PC-3 (cell line): ENCODE results near the gene MIA. TPM values are rescaled to one million over a fixed set of nuclear protein-coding genes. Genes with fewer than 3 reads are reported as not detected.

Experiments used
- ATAC-seq: fragments of 200-7000 bp; cut with Tn5 transposase; 2 replicates; pipeline ENCODE4 v1.9.1; 2020; ENCODE audit warnings: mild to moderate bottlenecking, moderate library complexity
- BruUV-seq: library from RNA; stranded (reverse); fragments of 400-500 nt; replicated peaks from 2 replicates; lab custom pipeline; 2021; lab: Mats Ljungman, UMichigan
- CTCF ChIA-PET: fragments of 300-600 bp; sonication (Branson Sonifier 250); formaldehyde crosslinking; loops from one replicate; lab custom pipeline; 2022; ENCODE audit warnings: antibody characterized with exemption; lab: Charles Lee
- POLR2A ChIA-PET: fragments of 300-600 bp; sonication (Branson Sonifier 250); formaldehyde crosslinking; loops from one replicate; lab custom pipeline; 2022; ENCODE audit warnings: antibody characterized with exemption; ENCODE audit not compliant: unreplicated experiment; lab: Charles Lee
- DNase-seq: peaks from one replicate; pipeline ENCODE4 v3.0.0-alpha.2; 2015
- H2AFZ ChIP-seq: fragments of 300-600 bp; sonication (generic); 2 replicates; pipeline ENCODE4 v1.6.0; 2016; ENCODE audit warnings: antibody characterized with exemption, low read length
- H3F3A ChIP-seq: fragments of 300-600 bp; sonication (generic); one replicate; pipeline ENCODE4 v1.6.0; 2017; ENCODE audit warnings: antibody characterized with exemption, low read length, control low read depth, mild to moderate bottlenecking; ENCODE audit not compliant: unreplicated experiment
- H3K27ac ChIP-seq: fragments of 300-600 bp; sonication (generic); 2 replicates; pipeline ENCODE4 v1.5.1; 2016; ENCODE audit warnings: mild to moderate bottlenecking, low read length
- H3K27me3 ChIP-seq: fragments of 300-600 bp; sonication (generic); 2 replicates; pipeline ENCODE4 v1.6.1; 2016; ENCODE audit warnings: low read length, mixed read lengths
- H3K36me3 ChIP-seq: fragments of 300-600 bp; sonication (generic); 2 replicates; pipeline ENCODE4 v1.6.1; 2016; ENCODE audit warnings: low read depth, mixed run types, low read length, mixed read lengths
- H3K4me1 ChIP-seq: fragments of 300-600 bp; sonication (generic); 2 replicates; pipeline ENCODE4 v1.5.1; 2016; ENCODE audit warnings: low read length; ENCODE audit not compliant: insufficient read depth
- H3K4me2 ChIP-seq: fragments of 300-600 bp; sonication (generic); 2 replicates; pipeline ENCODE4 v1.6.0; 2016; ENCODE audit warnings: low read length
- H3K4me3 ChIP-seq: fragments of 300-600 bp; sonication (generic); 2 replicates; pipeline ENCODE4 v1.5.1; 2016; ENCODE audit warnings: mild to moderate bottlenecking, low read length, mixed read lengths
- H3K79me2 ChIP-seq: fragments of 300-600 bp; sonication (generic); 2 replicates; pipeline ENCODE4 v1.6.1; 2017; ENCODE audit warnings: low read length, mixed read lengths
- H3K9ac ChIP-seq: fragments of 300-600 bp; sonication (generic); 2 replicates; pipeline ENCODE4 v1.6.0; 2016; ENCODE audit warnings: mild to moderate bottlenecking, low read length
- H3K9me2 ChIP-seq: fragments of 300-600 bp; sonication (generic); replicated peaks from 2 replicates; pipeline ENCODE4 v1.6.1; 2016; ENCODE audit warnings: mixed run types, low read length, mixed read lengths
- H3K9me3 ChIP-seq: fragments of 300-600 bp; sonication (generic); 2 replicates; pipeline ENCODE4 v1.6.1; 2016; ENCODE audit warnings: low read length, mixed read lengths
- H4K20me1 ChIP-seq: fragments of 300-600 bp; sonication (generic); 2 replicates; pipeline ENCODE4 v1.6.1; 2016; ENCODE audit warnings: low read length, mixed read lengths
- CTCF ChIP-seq: fragments of 300-600 bp; sonication (generic); conservative IDR thresholded peaks from 2 replicates; pipeline ENCODE4 v1.5.1; 2017; ENCODE audit warnings: antibody characterized with exemption, low read depth, mild to moderate bottlenecking, low read length
- EZH2 ChIP-seq: fragments of 300-600 bp; sonication (generic); IDR thresholded peaks from one replicate; pipeline ENCODE4 v1.6.1; 2017; ENCODE audit warnings: antibody characterized with exemption, mild to moderate bottlenecking, low read length; ENCODE audit not compliant: unreplicated experiment
- EZH2phosphoT487 ChIP-seq: fragments of 300-600 bp; sonication (generic); IDR thresholded peaks from 2 replicates; pipeline ENCODE4 v1.6.1; 2018; ENCODE audit warnings: mild to moderate bottlenecking, antibody characterized with exemption, low read length, borderline replicate concordance
- intact Hi-C: fragments of 100-400 bp; cut with micrococcal nuclease; formaldehyde crosslinking; loops from 2 replicates; pipeline ENCODE4 v1.9.0; 2023
- total RNA-seq: library from RNA; depleted of rRNA; stranded (reverse); fragments of >200 nt; gene quantifications from 2 replicates; pipeline ENCODE4 v1.2.3, GENCODE V29; 2014

The MIA gene
- total RNA-seq, 1 experiment from 2014 or later = not detected

- TF ChIP-seq EZH2 = no peak
- no peak for TF ChIP-seq EZH2phosphoT487
- no peak for TF ChIP-seq CTCF
- peak; percentile 88 for ATAC-seq
These were observed 25.1 kb upstream of the MIA start, which contains the start of gene ACTMAP for GRCh38 chr19:40750058-40750873. ACTMAP (minus strand) TSS chr19:40750477; CDS start chr19:40749803, 674 bp downstream.

GRCh38 chr19:40750874-40751537, 24.3 kb upstream of the MIA start, which contains the start of gene SNRPA:
SNRPA (plus strand) TSS chr19:40751203; CDS start chr19:40751409, 206 bp downstream.
- Histone ChIP-seq H3K36me3 (peaks cover 9% of the 10 kb centered on the region), H3K9me2 (no peaks in the 10 kb centered on the region), H2AFZ (peak within 1 kb of the TSS; percentile 74), H3K4me2 (peak within 1 kb of the TSS; percentile 91), H3K27me3 (no peaks in the 10 kb centered on the region), H3K4me1 (peaks cover 35% of the 10 kb centered on the region), H3K27ac (peak within 1 kb of the TSS; percentile 93), H3K4me3 (peak within 1 kb of the TSS; percentile 95), H3K9me3 (no peaks in the 10 kb centered on the region), H3F3A (no peaks in the 10 kb centered on the region), H3K79me2 (peaks cover 50% of the 10 kb centered on the region), H3K9ac (peak within 1 kb of the TSS; percentile 99), H4K20me1 (peaks cover 23% of the 10 kb centered on the region)
- peak; percentile 72 for ATAC-seq
- DNase-seq = peak; percentile 97
- intact Hi-C loops = loop anchor here (1.0 to 2.0 kb wide), 2 partner anchors 27 to 34 kb away; partner anchors contain the start of genes COQ8B, ITPKC and RAB4B
- BruUV-seq = no TSS peak
- TF ChIP-seq EZH2phosphoT487 (no peak), CTCF (no peak), EZH2 (no peak)
- ChIA-PET POLR2A (interaction anchor here (0.5 to 1.2 kb wide), 4 partner anchors 26 to 467 kb away, joined by 3 to 20 read pairs (median 8); no protein-coding TSS in a partner anchor), CTCF (no interaction called here)

More at GRCh38 chr19:40750058-40750873, 25.1 kb upstream of the MIA start, which contains the start of gene ACTMAP:
- Histone ChIP-seq H3K79me2 (peaks cover 43% of the 10 kb centered on the region), H3K36me3 (peaks cover 4% of the 10 kb centered on the region), H3K9me2 (no peaks in the 10 kb centered on the region), H2AFZ (peak within 1 kb of the TSS; percentile 74), H3K4me3 (peak within 1 kb of the TSS; percentile 95), H3K27me3 (no peaks in the 10 kb centered on the region), H3K4me2 (peak within 1 kb of the TSS; percentile 91), H3K27ac (peak within 1 kb of the TSS; percentile 93), H3K9ac (peak within 1 kb of the TSS; percentile 99), H3F3A (no peaks in the 10 kb centered on the region), H3K4me1 (peaks cover 28% of the 10 kb centered on the region), H3K9me3 (no peaks in the 10 kb centered on the region), H4K20me1 (peaks cover 16% of the 10 kb centered on the region)
- TSS peak; percentile 94 for BruUV-seq
- peak; percentile 99 for DNase-seq
- ChIA-PET POLR2A (interaction anchor here (0.5 to 1.2 kb wide), 4 partner anchors 27 to 467 kb away, joined by 3 to 20 read pairs (median 8); no protein-coding TSS in a partner anchor), CTCF (no interaction called here)
- intact Hi-C loops = loop anchor here (1.0 to 2.0 kb wide), 2 partner anchors 28 to 33 kb away; partner anchors contain the start of genes COQ8B, ITPKC and RAB4B
